GM21447 (cell line): ENCODE results near the gene KLK14.

Experiments
- ATAC-seq: cut with Tn5 transposase; IDR thresholded peaks from one replicate; pipeline ENCODE4 v1.9.1; 2021; ENCODE audit not compliant: unreplicated experiment

The KLK14 gene

DNA sequence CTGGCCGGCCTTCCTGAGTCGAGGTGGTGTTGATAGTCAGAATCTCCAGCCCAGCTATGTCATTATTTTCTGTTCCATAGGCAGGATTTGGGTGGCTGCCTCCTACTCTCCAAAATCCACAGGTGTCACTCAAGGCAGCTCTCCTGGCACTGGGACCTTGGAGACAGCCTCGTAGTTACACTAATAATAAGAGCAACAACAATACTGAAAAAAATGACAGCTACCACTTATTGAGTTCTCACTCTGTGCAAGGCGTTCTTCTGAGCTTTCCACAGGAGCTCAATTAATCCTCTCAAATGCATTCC, 35.7 kb downstream of the KLK14 start:
- ATAC-seq, result no peak

DNA sequence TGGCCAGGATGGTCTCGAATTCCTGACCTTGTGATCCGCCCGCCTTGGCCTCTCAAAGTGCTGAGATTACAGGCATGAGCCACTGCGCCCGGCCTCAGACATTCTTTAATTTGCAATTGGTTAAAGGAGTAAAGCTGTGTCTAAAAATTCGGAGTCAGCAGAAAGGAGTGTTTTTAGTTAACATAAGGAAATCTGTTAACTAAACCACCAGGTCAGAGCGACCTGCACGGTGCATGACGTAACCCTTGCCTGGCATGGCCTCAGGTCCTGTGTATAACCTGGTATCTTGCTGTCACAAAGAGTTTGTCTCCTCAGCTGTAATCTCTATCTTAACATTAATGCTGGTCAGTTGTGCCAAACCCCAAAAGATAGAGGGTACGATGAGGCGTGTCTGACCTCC, 38.4 kb downstream of the KLK14 start:
- ATAC-seq, result no peak

DNA sequence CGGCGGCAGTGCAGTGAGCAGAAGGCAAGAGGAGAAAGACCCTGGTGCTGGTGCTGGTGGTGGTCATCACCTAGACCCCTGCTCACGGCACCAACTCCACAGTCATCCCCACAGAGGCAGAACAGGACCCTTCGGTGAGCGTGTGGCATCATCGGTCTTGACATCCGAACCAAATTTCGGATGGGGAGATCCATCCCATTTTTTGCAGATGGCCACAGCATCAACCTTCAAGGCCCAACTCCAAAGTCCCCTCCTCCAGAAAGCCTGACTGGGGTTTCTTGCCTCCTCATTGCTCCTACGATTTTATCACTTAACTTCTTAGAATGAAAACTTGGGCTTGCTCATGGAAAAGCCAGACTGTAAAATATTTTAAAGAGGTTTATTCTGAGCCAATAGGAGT, 39.2 kb downstream of the KLK14 start:
- no peak for ATAC-seq

DNA sequence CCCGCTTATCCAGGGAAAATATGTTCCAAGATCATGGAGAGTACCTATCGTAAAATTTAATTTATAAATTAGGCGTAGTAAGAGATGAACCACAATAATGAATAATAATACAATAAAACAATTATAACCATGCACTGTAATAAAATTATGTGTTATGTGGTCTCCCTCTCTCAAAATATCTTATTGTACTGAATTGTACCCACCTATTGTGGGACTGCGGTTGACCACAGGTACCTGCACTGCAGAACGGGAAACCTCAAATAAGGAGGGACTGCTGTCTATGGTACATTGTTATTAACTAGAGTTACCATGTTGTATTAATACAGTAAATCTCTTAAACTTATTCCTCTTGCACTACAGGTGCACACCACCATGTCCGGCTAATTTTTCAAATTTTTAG, 42.5 kb downstream of the KLK14 start:
- no peak for ATAC-seq

DNA sequence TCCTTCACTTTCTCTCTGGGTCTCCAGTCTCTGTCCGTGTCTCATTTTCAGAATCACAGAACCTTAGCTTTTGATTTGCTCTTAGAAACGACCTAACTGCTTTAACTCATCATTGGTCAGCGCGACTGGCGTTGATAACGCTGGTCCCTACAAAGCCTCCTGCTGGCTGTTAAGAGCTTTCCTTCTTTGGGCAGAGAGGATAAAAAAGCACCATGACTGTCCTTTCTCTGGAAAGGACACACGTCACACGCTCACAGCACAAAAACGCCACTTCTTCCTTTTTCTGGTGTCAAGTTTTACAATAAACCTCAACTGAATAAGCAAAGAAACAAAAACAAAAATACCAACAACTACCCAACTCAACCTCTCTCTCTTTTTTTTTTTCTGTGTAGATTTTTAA, 46.2 kb downstream of the KLK14 start:
- ATAC-seq, result no peak

DNA sequence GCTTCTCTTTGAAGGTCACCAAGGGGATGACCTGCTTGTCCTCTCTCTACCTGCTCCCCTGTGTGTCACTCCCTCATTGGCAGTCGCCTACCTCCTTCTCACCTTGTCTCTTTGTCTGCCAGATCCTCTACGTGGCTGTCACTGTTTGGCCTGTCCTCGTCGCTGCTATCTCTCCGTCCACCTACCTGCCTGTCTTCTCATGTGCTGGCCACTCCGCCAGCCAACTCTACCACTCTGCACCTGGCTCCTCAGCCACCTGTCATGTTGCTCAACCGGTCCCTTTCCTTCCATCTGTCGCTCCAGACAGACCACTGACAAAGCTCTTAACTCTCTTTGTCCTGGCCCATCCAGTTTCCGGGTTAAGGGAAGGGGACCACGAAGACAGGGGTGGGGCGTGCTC, 48.0 kb downstream of the KLK14 start, which contains the start of gene KLK12:
Gene KLK12 (minus strand): TSS at position 299 of the 400 bp plus-strand sequence. CDS start 381 bp downstream, outside the sequence.
- ATAC-seq, result no peak

DNA sequence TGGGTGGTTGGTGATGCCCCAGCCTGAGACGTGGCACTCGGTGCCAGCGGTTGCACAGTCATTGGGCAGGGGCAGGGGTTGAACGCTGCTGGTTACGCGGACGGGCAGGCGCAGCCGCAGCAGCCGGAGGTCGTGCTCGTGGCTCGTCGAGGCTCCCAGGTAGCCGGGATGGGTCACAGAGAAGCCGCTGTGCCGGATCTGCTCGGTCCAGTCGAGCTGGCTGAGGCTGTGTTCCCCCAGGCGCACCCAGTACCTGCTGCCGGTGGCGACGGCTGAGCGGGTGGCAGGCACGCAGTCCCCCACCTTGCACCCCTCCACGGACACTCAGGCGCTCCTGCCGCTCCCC, 50.8 kb downstream of the KLK14 start:
- no peak for ATAC-seq

DNA sequence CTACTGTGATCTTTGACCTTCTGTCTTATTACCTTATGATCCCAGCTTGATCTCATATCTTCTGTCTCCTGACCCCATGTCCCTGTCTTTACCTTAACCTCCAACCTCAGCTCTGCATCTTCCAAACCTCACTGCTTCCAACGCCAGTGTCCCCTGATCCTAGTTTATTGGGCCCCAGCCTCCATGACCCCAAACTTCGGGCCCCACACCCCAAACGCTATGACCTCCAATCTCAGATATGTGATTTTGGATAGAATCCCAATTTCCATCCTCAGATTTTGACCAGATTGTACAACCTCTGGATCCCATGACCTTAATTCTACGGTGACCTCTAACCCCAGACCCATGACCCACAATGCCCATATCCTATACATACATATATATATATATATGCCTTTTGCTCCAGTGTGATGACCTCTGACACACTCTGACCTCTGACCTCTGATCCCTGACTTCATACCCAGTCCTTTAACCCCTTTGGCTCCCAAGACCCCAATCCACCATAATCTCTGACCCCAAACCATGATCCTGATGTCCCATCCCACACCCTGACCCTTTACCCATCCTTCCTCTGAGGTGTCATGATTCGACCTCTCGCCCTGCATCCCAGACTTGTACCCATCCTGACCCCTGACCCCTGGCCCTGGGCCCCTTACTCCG, 51.3 kb downstream of the KLK14 start:
- ATAC-seq, result no peak

DNA sequence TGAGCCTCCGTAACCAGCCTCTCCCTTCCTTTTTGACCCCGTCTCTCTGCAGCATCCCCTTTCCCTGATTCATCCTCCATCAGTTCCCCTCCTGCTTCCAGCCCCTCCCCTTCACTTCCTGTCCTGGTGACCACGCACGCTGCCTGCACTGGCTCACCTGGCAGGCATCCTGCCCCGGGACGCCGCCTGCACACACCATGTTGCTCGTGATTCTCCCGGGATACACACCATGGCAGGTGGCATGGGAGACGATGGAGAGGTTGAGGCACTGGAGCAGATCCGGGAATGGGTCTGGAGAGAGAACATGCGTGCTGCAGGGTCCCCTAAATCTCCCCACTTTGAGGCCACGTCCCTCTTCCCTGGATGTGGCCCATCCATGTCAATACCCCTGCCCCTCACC, 52.1 kb downstream of the KLK14 start:
- no peak for ATAC-seq

DNA sequence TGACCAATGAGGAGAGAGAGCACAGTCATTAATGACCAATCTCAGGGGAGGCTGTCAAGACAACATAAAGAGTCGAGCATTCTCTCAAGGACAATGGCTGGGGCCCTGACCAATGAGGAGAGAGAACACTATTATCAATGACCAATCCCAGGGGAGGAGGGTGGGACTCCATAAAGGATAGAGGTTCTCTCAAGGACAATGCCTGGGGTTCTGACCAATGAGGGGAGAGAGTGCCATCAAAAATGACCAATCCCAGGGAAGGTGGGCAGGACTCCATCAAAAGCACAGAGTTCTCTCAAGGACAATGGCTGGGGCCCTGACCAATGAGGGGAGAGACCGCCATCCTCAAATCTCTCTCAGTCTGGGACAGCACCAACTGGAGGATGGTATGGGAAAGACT, 53.0 kb downstream of the KLK14 start:
- ATAC-seq, result no peak
